ENCODE results near the gene INO80B. TPM values are rescaled to one million over a fixed set of nuclear protein-coding genes. Genes with fewer than 3 reads are reported as not detected.

Gene INO80B
- total and polyA plus RNA-seq, 9 of the 15 experiments (the other 6 are each of a cell fraction or from before 2014, with no cell fraction given): 0.41 to 22.6 (median 9.0) TPM

DNA sequence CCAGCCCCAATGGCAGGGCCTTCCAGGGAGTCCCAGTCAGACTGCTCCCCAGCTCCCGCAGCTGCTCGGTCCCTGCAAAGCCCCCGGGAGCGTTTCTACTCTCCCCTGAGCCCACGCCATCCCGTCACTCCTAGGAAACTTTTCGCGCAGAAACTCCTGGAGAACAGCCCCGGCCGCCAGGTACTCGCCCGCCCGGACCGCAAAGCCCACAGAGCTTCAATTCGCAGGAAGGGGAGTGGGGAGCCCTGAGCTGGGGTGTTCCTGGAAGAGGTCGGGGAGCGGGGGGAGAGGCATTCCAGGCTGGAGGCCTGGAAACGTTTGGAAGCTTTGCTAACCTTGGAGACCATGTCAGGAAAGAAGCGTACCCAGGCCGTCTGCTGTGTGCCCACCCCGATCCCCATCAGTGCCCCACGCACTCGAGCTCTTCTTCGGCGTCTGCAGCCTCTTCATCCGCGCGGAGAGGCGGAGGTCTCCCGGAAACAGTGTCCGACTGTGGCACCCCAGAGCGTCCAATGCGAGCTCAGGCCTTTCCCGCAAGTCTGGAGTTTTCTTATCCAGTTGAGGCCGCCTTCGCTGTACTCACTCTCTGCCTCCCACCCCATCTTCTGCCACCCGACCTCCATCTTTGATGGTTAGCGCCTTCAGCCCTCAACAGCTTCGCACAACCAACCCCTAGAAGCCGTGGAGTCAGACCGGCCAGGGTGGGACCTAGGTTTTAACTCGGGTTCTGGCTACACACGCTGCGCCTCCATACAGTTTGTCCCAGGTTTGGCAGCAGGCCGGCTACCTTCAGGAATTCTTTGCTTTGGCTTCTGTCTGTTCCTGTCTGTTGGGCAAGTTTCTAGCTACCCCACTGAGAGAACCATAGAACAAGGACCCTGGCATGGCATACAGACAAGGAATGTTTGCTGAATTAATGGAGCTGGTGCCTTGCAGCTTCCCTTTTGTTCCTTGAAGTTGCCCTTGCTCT lies 48.9 kb downstream of the INO80B start:
- peak overlapping the region; percentile 87 to 94 for H3K9ac ChIP-seq (ENCODE audit: insufficient read depth in 1 of 2, low read depth in 2 of 2, low read length in 2 of 2)
- in situ Hi-C loops (cut with MboI): no loop called here
- intact Hi-C loops (cut with micrococcal nuclease): loop anchor here (1.0 to 5.0 kb wide), 2 partner anchors 20 to 69 kb away; partner anchors contain the start of gene TTC31
- ChIA-PET POLR2A (interaction anchor here (0.5 to 1.6 kb wide), 21 partner anchors 8 to 439 kb away, joined by 3 to 6 read pairs (median 3); partner anchors contain the start of genes AUP1, CCDC142, HTRA2 and TTC31), CTCF (ENCODE audit: low intra/inter-chr PET ratio) (no interaction called here)
- 1% methylated on average over 45 of the region's 45 CpGs for WGBS (ENCODE audit: insufficient coverage, low coverage, missing lambda C conversion rate)
- H3K4me3 ChIP-seq: peak overlapping the region; percentile 40
- H3K36me3 ChIP-seq (ENCODE audit: control insufficient read depth, insufficient read depth, low read length): peaks cover 13% of the 10 kb centered on the region; the same call in 2 of the 3 replicates
- ATAC-seq (peak; percentile 3), DNase-seq (ENCODE audit: extremely low read depth in 1 of 4, low spot score in 3 of 4) (peak in 3 of 4 experiments; percentile 31 to 62 (median 36)), FAIRE-seq (no peak)
- H3K27ac ChIP-seq (ENCODE audit: extremely low read depth, low read depth, low read length): peak overlapping the region; percentile 79
- H3K4me1 ChIP-seq (replicated peaks in 1 of 2; ENCODE audit: control insufficient read depth in 2 of 2, insufficient read depth in 2 of 2, low read length in 2 of 2): peaks cover 36 to 69% of the 10 kb centered on the region in 2 experiments; a peak in 4 of 5 replicates
- BruUV-seq (replicated peaks): no TSS peak
- no peaks in the 10 kb centered on the region for H3K9me3 ChIP-seq (replicated peaks; ENCODE audit: control insufficient read depth, insufficient read depth, low read depth, low read length)
- H3K27me3 ChIP-seq (ENCODE audit: control insufficient read depth in 2 of 2, insufficient read depth in 2 of 2, low read length in 2 of 2): no peaks in the 10 kb centered on the region
- H2AFZ ChIP-seq (ENCODE audit: low read depth, low read length): peak overlapping the region; percentile 97
- no peaks in the 10 kb centered on the region for H4K20me1 ChIP-seq (replicated peaks; ENCODE audit: control insufficient read depth, insufficient read depth, low read length)
- no peaks in the 10 kb centered on the region for H3K9me1 ChIP-seq (ENCODE audit: control insufficient read depth, insufficient read depth, low read length)
- peaks cover 46% of the 10 kb centered on the region for H3K79me2 ChIP-seq (ENCODE audit: control insufficient read depth, insufficient read depth, low read length)
- H3K4me2 ChIP-seq (ENCODE audit: insufficient read depth, low read length): peak overlapping the region; percentile 95
- peak; percentile 8; the same call in 1 of the 2 replicates for TF ChIP-seq JUND (IDR thresholded peaks at IDR 0.05; ENCODE audit: borderline replicate concordance, low read depth, low read length)
- TF ChIP-seq JUND (tag; IDR thresholded peaks at IDR 0.05; ENCODE audit: borderline replicate concordance, low read depth, low read length): no peak
- TF ChIP-seq, protein P1, sequence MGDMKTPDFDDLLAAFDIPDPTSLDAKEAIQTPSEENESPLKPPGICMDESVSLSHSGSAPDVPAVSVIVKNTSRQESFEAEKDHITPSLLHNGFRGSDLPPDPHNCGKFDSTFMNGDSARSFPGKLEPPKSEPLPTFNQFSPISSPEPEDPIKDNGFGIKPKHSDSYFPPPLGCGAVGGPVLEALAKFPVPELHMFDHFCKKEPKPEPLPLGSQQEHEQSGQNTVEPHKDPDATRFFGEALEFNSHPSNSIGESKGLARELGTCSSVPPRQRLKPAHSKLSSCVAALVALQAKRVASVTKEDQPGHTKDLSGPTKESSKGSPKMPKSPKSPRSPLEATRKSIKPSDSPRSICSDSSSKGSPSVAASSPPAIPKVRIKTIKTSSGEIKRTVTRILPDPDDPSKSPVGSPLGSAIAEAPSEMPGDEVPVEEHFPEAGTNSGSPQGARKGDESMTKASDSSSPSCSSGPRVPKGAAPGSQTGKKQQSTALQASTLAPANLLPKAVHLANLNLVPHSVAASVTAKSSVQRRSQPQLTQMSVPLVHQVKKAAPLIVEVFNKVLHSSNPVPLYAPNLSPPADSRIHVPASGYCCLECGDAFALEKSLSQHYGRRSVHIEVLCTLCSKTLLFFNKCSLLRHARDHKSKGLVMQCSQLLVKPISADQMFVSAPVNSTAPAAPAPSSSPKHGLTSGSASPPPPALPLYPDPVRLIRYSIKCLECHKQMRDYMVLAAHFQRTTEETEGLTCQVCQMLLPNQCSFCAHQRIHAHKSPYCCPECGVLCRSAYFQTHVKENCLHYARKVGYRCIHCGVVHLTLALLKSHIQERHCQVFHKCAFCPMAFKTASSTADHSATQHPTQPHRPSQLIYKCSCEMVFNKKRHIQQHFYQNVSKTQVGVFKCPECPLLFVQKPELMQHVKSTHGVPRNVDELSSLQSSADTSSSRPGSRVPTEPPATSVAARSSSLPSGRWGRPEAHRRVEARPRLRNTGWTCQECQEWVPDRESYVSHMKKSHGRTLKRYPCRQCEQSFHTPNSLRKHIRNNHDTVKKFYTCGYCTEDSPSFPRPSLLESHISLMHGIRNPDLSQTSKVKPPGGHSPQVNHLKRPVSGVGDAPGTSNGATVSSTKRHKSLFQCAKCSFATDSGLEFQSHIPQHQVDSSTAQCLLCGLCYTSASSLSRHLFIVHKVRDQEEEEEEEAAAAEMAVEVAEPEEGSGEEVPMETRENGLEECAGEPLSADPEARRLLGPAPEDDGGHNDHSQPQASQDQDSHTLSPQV (IDR thresholded peaks at IDR 0.05): peak; percentile 36; the same call in 1 of the 2 replicates
- TF ChIP-seq, protein P2, sequence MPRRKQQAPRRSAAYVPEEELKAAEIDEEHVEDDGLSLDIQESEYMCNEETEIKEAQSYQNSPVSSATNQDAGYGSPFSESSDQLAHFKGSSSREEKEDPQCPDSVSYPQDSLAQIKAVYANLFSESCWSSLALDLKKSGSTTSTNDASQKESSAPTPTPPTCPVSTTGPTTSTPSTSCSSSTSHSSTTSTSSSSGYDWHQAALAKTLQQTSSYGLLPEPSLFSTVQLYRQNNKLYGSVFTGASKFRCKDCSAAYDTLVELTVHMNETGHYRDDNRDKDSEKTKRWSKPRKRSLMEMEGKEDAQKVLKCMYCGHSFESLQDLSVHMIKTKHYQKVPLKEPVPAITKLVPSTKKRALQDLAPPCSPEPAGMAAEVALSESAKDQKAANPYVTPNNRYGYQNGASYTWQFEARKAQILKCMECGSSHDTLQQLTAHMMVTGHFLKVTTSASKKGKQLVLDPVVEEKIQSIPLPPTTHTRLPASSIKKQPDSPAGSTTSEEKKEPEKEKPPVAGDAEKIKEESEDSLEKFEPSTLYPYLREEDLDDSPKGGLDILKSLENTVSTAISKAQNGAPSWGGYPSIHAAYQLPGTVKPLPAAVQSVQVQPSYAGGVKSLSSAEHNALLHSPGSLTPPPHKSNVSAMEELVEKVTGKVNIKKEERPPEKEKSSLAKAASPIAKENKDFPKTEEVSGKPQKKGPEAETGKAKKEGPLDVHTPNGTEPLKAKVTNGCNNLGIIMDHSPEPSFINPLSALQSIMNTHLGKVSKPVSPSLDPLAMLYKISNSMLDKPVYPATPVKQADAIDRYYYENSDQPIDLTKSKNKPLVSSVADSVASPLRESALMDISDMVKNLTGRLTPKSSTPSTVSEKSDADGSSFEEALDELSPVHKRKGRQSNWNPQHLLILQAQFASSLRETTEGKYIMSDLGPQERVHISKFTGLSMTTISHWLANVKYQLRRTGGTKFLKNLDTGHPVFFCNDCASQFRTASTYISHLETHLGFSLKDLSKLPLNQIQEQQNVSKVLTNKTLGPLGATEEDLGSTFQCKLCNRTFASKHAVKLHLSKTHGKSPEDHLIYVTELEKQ (CRISPR knock-in tag; IDR thresholded peaks at IDR 0.05): no peak
- no peak; the same call in 1 of the 2 replicates for TF ChIP-seq PML (IDR thresholded peaks at IDR 0.05; ENCODE audit: low read length)
- TF ChIP-seq MCM3 (IDR thresholded peaks at IDR 0.05): no peak
- TF ChIP-seq ZBTB8A (IDR thresholded peaks at IDR 0.05; ENCODE audit: partially characterized antibody): no peak

Measured in K562 (cell line).